Gastroesophageal sphincter (tissue), 4 donors: ENCODE measurements around the gene SMIM33. TPM values are rescaled to one million over a fixed set of nuclear protein-coding genes. Genes with fewer than 3 reads are reported as not detected.

ENCODE experiments used
- ATAC-seq: fragments of 150-250 bp; one replicate; pipeline ENCODE4 v1.9.1; 2016; ENCODE audit warnings: mild to moderate bottlenecking, moderate library complexity
- H3K27ac ChIP-seq, 4 donors: fragments of 200-600 bp; sonication (generic) in 3 of 4; 1 replicate in 3 of 4; 2 replicates in 1 of 4; pipeline ENCODE4 v1.5.1; 2016 to 2019
- H3K27me3 ChIP-seq: fragments of 200-600 bp; sonication (generic); one replicate; pipeline ENCODE4 v1.5.1; 2019
- H3K36me3 ChIP-seq, 2 donors: fragments of 200-600 bp; sonication (generic); one replicate each; pipeline ENCODE4 v1.5.1; 2019; ENCODE audit warnings: control low read depth in 1 of 2
- H3K4me1 ChIP-seq, 3 donors: fragments of 200-600 bp; sonication (generic); 1 replicate in 2 of 3; 2 replicates in 1 of 3; pipeline ENCODE4 v1.5.1; 2016 to 2019; ENCODE audit warnings: control low read depth in 2 of 3
- H3K4me3 ChIP-seq, 2 donors: fragments of 200-600 bp; sonication (generic); one replicate each; pipeline ENCODE4 v1.5.1; 2019; ENCODE audit warnings: mild to moderate bottlenecking in 1 of 2, moderate library complexity in 1 of 2
- H3K9me3 ChIP-seq, 3 donors: fragments of 200-600 bp; sonication (generic); one replicate each; pipeline ENCODE4 v1.5.1; 2017 to 2019; ENCODE audit warnings: control low read depth in 2 of 3
- EP300 ChIP-seq: sonication (generic); formaldehyde crosslinking; IDR thresholded peaks from one replicate; pipeline ENCODE4 v1.6.1; 2017; ENCODE audit warnings: antibody characterized with exemption, mild to moderate bottlenecking
- POLR2A ChIP-seq, 2 donors: fragments of 450-650 bp; IDR thresholded peaks; one replicate each; pipeline ENCODE4 v1.6.1; 2017; ENCODE audit warnings: antibody characterized with exemption in 2 of 2, mild to moderate bottlenecking in 2 of 2, moderate library complexity in 1 of 2
- POLR2AphosphoS5 ChIP-seq: sonication (generic); formaldehyde crosslinking; IDR thresholded peaks from one replicate; pipeline ENCODE4 v1.6.1; 2017; ENCODE audit warnings: antibody characterized with exemption
- WGBS, 2 donors: methylation state at CpG; one replicate each; pipeline ENCODE4 v1.1.5; 2018; ENCODE audit warnings: low coverage in 1 of 2; 5-methylcytosine and 5-hydroxymethylcytosine counted together
- total RNA-seq, 4 donors: library from RNA; depleted of rRNA; stranded (reverse); fragments of >200 nt; gene quantifications; one replicate each; pipeline ENCODE4 v1.1.0, GENCODE V29; 2016
- TF ChIP-seq, protein P1 (sequence below), 4 experiments: fragments of 200-600 bp in 2 of 4; fragments of 450-650 bp in 2 of 4; sonication (generic) in 1 of 4; IDR thresholded peaks; one replicate each; pipeline ENCODE4 v1.5.1; 2017 to 2019; ENCODE audit warnings: antibody characterized with exemption in 4 of 4, mild to moderate bottlenecking in 2 of 4, moderate library complexity in 2 of 4

Gene SMIM33
- total RNA-seq, 4 donors from 2014 or later: not detected

DNA sequence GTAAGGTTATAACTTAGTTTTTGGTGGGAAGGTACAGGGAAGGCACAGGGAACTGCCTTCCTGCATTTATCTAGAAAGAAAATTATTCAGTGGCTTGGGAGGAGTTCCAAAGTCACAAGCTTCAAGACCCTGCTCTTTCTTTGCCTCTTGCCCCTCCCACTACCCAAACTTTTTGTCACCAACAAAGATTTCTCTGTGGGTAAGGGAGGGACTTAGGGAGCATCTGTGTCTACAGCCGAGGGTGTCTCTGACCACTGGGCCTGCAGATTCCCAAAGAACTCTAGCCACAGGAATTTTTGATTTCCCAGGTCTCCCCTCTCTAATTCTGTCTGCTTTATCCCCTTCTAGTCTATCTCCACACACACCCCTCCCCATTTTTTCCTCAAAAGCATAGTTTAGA, 10.3 kb upstream of the SMIM33 start:
- H3K4me3 ChIP-seq: peak overlapping the region in 1 of 2 donors; percentile 35
- TF ChIP-seq, protein P1, sequence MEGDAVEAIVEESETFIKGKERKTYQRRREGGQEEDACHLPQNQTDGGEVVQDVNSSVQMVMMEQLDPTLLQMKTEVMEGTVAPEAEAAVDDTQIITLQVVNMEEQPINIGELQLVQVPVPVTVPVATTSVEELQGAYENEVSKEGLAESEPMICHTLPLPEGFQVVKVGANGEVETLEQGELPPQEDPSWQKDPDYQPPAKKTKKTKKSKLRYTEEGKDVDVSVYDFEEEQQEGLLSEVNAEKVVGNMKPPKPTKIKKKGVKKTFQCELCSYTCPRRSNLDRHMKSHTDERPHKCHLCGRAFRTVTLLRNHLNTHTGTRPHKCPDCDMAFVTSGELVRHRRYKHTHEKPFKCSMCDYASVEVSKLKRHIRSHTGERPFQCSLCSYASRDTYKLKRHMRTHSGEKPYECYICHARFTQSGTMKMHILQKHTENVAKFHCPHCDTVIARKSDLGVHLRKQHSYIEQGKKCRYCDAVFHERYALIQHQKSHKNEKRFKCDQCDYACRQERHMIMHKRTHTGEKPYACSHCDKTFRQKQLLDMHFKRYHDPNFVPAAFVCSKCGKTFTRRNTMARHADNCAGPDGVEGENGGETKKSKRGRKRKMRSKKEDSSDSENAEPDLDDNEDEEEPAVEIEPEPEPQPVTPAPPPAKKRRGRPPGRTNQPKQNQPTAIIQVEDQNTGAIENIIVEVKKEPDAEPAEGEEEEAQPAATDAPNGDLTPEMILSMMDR (IDR thresholded peaks at IDR 0.05): no peak
- TF ChIP-seq POLR2AphosphoS5 (no peak), POLR2A (IDR thresholded peaks at IDR 0.05) (no peak), EP300 (no peak)
- no peak for ATAC-seq
- no peaks in the 10 kb centered on the region for H3K9me3 ChIP-seq
- WGBS, 2 donors: 33 to 40% methylated on average over 1 of the region's 1 CpG
- H3K4me1 ChIP-seq: no peaks in the 10 kb centered on the region
- no peaks in the 10 kb centered on the region for H3K36me3 ChIP-seq
- peak overlapping the region in 3 of 4 donors; percentile 54 to 66 (median 59) for H3K27ac ChIP-seq
- H3K27me3 ChIP-seq: no peaks in the 10 kb centered on the region

DNA sequence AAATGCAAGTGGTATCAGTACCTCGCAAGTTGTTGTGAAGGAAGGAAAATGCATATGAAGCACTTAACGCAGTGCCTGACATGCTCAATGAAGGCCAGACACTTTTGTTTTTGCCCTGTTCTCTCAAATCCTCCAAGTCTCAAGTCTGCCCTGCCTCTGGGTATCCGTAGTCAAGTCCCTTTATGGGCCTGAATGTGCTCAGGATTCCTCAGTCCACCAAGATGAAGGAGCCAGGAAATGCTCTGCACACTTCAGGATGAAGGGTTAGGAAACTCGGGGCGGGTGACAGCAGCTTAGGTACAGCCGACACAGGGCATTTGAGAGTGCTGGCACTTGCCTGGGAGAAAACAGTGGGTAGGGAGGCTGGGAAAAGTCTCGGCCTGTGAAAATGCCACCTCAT, 9.6 kb upstream of the SMIM33 start:
- peak overlapping the region in 1 of 2 donors; percentile 35 for H3K4me3 ChIP-seq
- 55 to 64% methylated on average over 2 to 4 of the region's 7 CpGs for WGBS, 2 donors
- H3K9me3 ChIP-seq: no peaks in the 10 kb centered on the region
- no peaks in the 10 kb centered on the region for H3K36me3 ChIP-seq
- H3K27me3 ChIP-seq: no peaks in the 10 kb centered on the region
- peak overlapping the region in 3 of 4 donors; percentile 38 to 59 (median 54) for H3K27ac ChIP-seq
- TF ChIP-seq POLR2A (IDR thresholded peaks at IDR 0.05) (no peak), POLR2AphosphoS5 (no peak), EP300 (no peak)
- TF ChIP-seq, protein P1 (IDR thresholded peaks at IDR 0.05): no peak
- no peak for ATAC-seq
- no peaks in the 10 kb centered on the region for H3K4me1 ChIP-seq

DNA sequence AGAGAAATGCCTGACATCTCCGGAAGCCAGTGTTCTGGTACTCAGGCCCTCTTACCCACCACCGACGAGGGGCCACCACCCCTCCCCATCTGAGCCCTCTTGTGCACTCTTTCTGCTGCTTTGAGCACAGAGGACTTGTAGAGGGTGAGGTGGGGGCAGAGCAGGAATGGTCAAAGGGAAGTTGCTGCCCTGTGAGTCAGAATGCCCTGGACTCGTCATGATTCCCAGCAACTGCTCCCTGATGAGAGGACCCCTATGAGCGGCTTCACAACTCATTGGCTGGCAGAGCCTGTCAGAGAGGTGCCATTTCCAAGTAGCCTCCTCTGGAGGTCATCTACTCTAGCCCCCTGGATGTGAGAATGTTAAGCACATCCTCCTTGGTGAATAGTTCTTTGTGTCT, 9.1 kb upstream of the SMIM33 start:
- Histone ChIP-seq H3K9me3 (no peaks in the 10 kb centered on the region), H3K4me3 (peak overlapping the region in 1 of 2 donors; percentile 35), H3K36me3 (no peaks in the 10 kb centered on the region), H3K4me1 (no peaks in the 10 kb centered on the region), H3K27me3 (no peaks in the 10 kb centered on the region), H3K27ac (peak overlapping the region in 3 of 4 donors; percentile 38 to 65 (median 59))
- TF ChIP-seq POLR2A (IDR thresholded peaks at IDR 0.05): no peak
- TF ChIP-seq EP300: no peak
- TF ChIP-seq POLR2AphosphoS5: peak; percentile 30
- TF ChIP-seq, protein P1 (IDR thresholded peaks at IDR 0.05): no peak
- 60% methylated on average over 2 of the region's 5 CpGs; no CpG with 5 or more reads in 1 of the 2 donors for WGBS, 2 donors
- peak; percentile 60 for ATAC-seq

DNA sequence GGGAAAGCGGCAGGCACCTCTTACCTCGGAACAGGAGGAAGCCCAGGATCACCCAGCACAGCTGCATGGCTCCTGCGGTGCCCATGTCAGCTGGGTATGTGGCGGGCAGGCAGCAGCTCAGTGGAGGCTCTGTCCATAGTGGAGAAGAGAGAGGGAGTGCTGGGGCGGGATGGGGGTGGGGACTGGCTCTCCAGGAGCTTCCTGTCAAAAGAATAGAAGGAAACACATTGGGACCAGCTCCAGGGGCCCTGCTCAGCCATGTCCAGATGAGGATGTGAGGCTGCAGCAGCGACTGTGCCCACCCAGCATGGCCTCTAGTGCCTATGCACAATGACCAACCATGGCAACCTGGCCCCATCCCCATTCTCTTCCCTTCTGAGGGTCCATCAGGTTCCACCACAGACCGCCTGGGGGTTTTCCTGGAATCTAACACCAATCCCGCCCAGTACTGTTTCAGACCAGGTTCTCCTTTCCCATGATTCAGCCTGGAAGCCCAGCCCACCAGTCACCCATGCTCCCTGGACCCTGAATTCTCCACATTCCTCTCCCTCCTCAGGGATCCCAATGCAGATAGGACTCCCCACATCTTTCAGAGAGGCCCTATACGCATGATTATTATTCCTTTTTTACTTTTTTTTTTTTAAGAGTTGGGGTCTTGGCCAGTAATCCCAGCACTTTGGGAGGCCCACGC, 8.1 kb upstream of the SMIM33 start, which contains the start of gene ECSCR:
Gene ECSCR (minus strand): TSS at position 158 of the 691 bp plus-strand sequence. CDS start 73 bp downstream, at position 85.
- ATAC-seq: peak; percentile 52
- WGBS, 2 donors: 80% methylated on average over 4 of the region's 10 CpGs; no CpG with 5 or more reads in 1 of the 2 donors
- no peaks in the 10 kb centered on the region for H3K36me3 ChIP-seq
- no peaks in the 10 kb centered on the region for H3K9me3 ChIP-seq
- TF ChIP-seq POLR2AphosphoS5: no peak
- TF ChIP-seq, protein P1 (IDR thresholded peaks at IDR 0.05): no peak
- no peak for TF ChIP-seq POLR2A (IDR thresholded peaks at IDR 0.05)
- TF ChIP-seq EP300: no peak
- peak within 1 kb of the TSS in 3 of 4 donors; percentile 38 to 65 (median 59) for H3K27ac ChIP-seq
- no peaks in the 10 kb centered on the region for H3K27me3 ChIP-seq
- H3K4me1 ChIP-seq: no peaks in the 10 kb centered on the region
- H3K4me3 ChIP-seq: peak within 1 kb of the TSS in 1 of 2 donors; percentile 35

DNA sequence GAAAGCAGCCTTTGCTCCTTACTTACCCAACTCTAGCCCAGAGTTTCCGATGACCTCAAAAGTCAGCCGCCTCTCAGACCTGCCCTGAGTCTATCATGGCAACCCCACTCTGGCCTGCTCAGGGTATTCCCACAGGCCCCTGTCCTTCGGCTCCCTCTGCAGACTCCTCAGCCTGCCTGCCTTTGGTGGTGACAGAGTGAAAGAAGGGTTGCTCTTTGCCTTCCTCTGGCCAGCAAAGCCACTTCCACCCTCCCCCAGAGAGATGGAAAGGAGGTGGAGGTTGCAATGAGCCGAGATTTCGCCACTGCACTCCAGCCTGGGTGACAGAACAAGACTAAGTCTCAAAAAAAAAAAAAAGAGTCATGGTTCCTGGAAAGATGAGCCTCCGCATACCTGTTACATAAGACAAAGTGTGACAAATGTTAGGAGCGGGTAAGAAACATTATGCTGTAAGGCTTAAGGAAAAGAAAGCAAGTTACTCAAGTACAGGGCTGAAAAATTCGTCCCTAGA, 2.3 kb upstream of the SMIM33 start:
- no peaks in the 10 kb centered on the region for H3K36me3 ChIP-seq
- ATAC-seq: no peak
- no peak overlapping the region for H3K4me3 ChIP-seq
- TF ChIP-seq POLR2AphosphoS5: no peak
- no peak for TF ChIP-seq EP300
- TF ChIP-seq, protein P1 (IDR thresholded peaks at IDR 0.05): no peak
- TF ChIP-seq POLR2A (IDR thresholded peaks at IDR 0.05): no peak
- H3K27me3 ChIP-seq: no peaks in the 10 kb centered on the region
- H3K4me1 ChIP-seq: peaks cover 0 to 3% (median 3%) of the 10 kb centered on the region in 3 donors
- H3K27ac ChIP-seq: no peak overlapping the region
- no peaks in the 10 kb centered on the region for H3K9me3 ChIP-seq
- WGBS, 2 donors: 75 to 90% methylated on average over 2 to 5 of the region's 8 CpGs
